DOHH2 (cell line): ENCODE data around the gene MDN1.

Experiments used
- CTCF ChIP-seq: fragments of 200-600 bp; sonication (generic); IDR thresholded peaks from one replicate; pipeline ENCODE4 v1.5.1; 2014; ENCODE audit warnings: antibody characterized with exemption, mild to moderate bottlenecking, low read depth, low read length; ENCODE audit not compliant: poor library complexity, severe bottlenecking
- EZH2phosphoT487 ChIP-seq: fragments of 200-600 bp; sonication (generic); IDR thresholded peaks from 2 replicates; pipeline ENCODE4 v1.6.1; 2017; ENCODE audit warnings: borderline replicate concordance, mild to moderate bottlenecking, antibody characterized with exemption, low read length, moderate library complexity, mixed read lengths

- TF ChIP-seq CTCF (no peak), EZH2phosphoT487 (no peak)
Measured at GRCh38 chr6:89690944-89691324, 128.7 kb downstream of the MDN1 start.
